Measurements from ENCODE around the gene PFN3. TPM values are rescaled to one million over a fixed set of nuclear protein-coding genes. Genes with fewer than 3 reads are reported as not detected.

Gene PFN3
- total and polyA plus RNA-seq, 2 experiments from 2014 or later, result 1.9 to 2.0 TPM

GRCh38 chr5:177431317-177432142 lies 31.1 kb upstream of the PFN3 start (continued):
- TF ChIP-seq ZNF462 (CRISPR knock-in tag; IDR thresholded peaks at IDR 0.05) (no peak), ZNF331 (CRISPR knock-in tag; IDR thresholded peaks at IDR 0.05; ENCODE audit: low read depth) (no peak), STAT1 (IDR thresholded peaks at IDR 0.05; ENCODE audit: unreplicated experiment) (no peak), JUNB (IDR thresholded peaks at IDR 0.05; ENCODE audit: unreplicated experiment) (no peak), EZH2phosphoT487 (IDR thresholded peaks at IDR 0.05; ENCODE audit: unreplicated experiment) (no peak), EZH2 (IDR thresholded peaks at IDR 0.05; ENCODE audit: low read depth, unreplicated experiment) (no peak)

GRCh38 chr5:177430972-177431316 lies 30.5 kb upstream of the PFN3 start:
- TF ChIP-seq EZH2 (IDR thresholded peaks at IDR 0.05; ENCODE audit: low read depth, unreplicated experiment) (no peak), CTCF (conservative IDR thresholded peaks at IDR 0.05; ENCODE audit: low read depth in 2 of 2) (no peak), POLR2AphosphoS5 (IDR thresholded peaks at IDR 0.05; ENCODE audit: low read depth) (no peak)
- no peaks in the 10 kb centered on the region for H3K9me2 ChIP-seq (ENCODE audit: insufficient read depth)
- peaks cover 13% of the 10 kb centered on the region for H4K20me1 ChIP-seq (replicated peaks; ENCODE audit: insufficient read depth)
- H3K4me1 Mint-ChIP-seq, result peaks cover 18% of the 10 kb centered on the region
- no peaks in the 10 kb centered on the region for H3K27me3 ChIP-seq (ENCODE audit: insufficient read depth)
- no peak for ATAC-seq
- H3K79me2 ChIP-seq (replicated peaks; ENCODE audit: insufficient read depth), result peaks cover 21% of the 10 kb centered on the region
- H3K9me3 Mint-ChIP-seq, result no peaks in the 10 kb centered on the region
- no peak overlapping the region for H3K4me3 Mint-ChIP-seq
- H3K36me3 ChIP-seq (ENCODE audit: insufficient read depth), result peaks cover 3% of the 10 kb centered on the region; the same call in 1 of the 2 replicates
- H3K27ac ChIP-seq (ENCODE audit: low read depth), result no peak overlapping the region
- peaks cover 27% of the 10 kb centered on the region for H3K36me3 Mint-ChIP-seq (ENCODE audit: low read depth)
- H3F3A ChIP-seq (replicated peaks; ENCODE audit: low read depth), result 0 out of 2 replicates have a peak, but pooled peaks cover 9% of the 10 kb centered on the region
- H2AFZ ChIP-seq, result no peak overlapping the region
- H3K27ac Mint-ChIP-seq, result no peak overlapping the region
- no peak for DNase-seq (ENCODE audit: low spot score)
- peaks cover 13% of the 10 kb centered on the region for H3K27me3 Mint-ChIP-seq (ENCODE audit: insufficient read depth, low read depth, poor library complexity)
- peaks cover 15% of the 10 kb centered on the region; the same call in 1 of the 2 replicates for H3K4me1 ChIP-seq (ENCODE audit: insufficient read depth)
- no peak overlapping the region for H3K4me2 ChIP-seq
- no peak overlapping the region for H3K4me3 ChIP-seq

All from GM23338 (cell line).